GM20000 (cell line): ENCODE measurements around the gene KIFBP.
"Not testable (repeated sequence)": the region's sequence is repeated elsewhere in the genome, so short reads cannot be mapped to it uniquely, and the experiment has no call there.

ENCODE experiments used
- DNase-seq: peaks from one replicate; pipeline ENCODE4 v3.0.0; 2012; ENCODE audit warnings: low spot score
- CTCF ChIP-seq: IDR thresholded peaks from 2 replicates; pipeline ENCODE4 v1.5.1; 2012; ENCODE audit warnings: mild to moderate bottlenecking, control low read depth; ENCODE audit errors: extremely low read depth, missing control alignments

The KIFBP gene

GRCh38 chr10:68957284-68957615, 31.4 kb upstream of the KIFBP start:
- TF ChIP-seq CTCF = no peak

GRCh38 chr10:68957654-68958053, 30.9 kb upstream of the KIFBP start:
- TF ChIP-seq CTCF = no peak
- no peak for DNase-seq

More at GRCh38 chr10:68957284-68957615, 31.4 kb upstream of the KIFBP start:
- DNase-seq = no peak

- no peak for TF ChIP-seq CTCF
- DNase-seq = no peak
These were observed 28.7 kb upstream of the KIFBP start for GRCh38 chr10:68959695-68960527.

GRCh38 chr10:68963151-68963550, 25.5 kb upstream of the KIFBP start:
- TF ChIP-seq CTCF = no peak
- DNase-seq = no peak

- DNase-seq = no peak
- no peak for TF ChIP-seq CTCF
These were observed 14.6 kb upstream of the KIFBP start for GRCh38 chr10:68973975-68974374.

- not testable (repeated sequence) for DNase-seq
These were observed 12.6 kb upstream of the KIFBP start for GRCh38 chr10:68975936-68976473.

GRCh38 chr10:68979738-68980137, 8.9 kb upstream of the KIFBP start:
- not testable (repeated sequence) for DNase-seq

- DNase-seq = no peak
- TF ChIP-seq CTCF = no peak
These were observed 7.5 kb upstream of the KIFBP start for GRCh38 chr10:68981074-68981473.
